MCF 10A (cell line): Measurements from ENCODE around the gene EHBP1L1. TPM values are rescaled to one million over a fixed set of nuclear protein-coding genes. Genes with fewer than 3 reads are reported as not detected.

Experiments
- BruUV-seq: library from RNA; stranded (reverse); fragments of 400-500 nt; replicated peaks from 2 replicates; lab custom pipeline; 2021; lab: Mats Ljungman, UMichigan
- CTCF ChIA-PET: fragments of 300-600 bp; sonication (Branson Sonifier 250); formaldehyde crosslinking; extraction: SDS; loops from one replicate; lab custom pipeline; 2021; ENCODE audit warnings: antibody characterized with exemption, inconsistent platforms; lab: Yijun Ruan, JAX
- POLR2A ChIA-PET: fragments of 300-600, 350-650 bp; sonication (Branson Sonifier 250); formaldehyde crosslinking; extraction: SDS; loops from one replicate; lab custom pipeline; 2020; ENCODE audit warnings: antibody characterized with exemption, inconsistent platforms; lab: Yijun Ruan, JAX
- DNase-seq: peaks from one replicate; pipeline ENCODE4 v3.0.0-alpha.2; 2018; ENCODE audit not compliant: unreplicated experiment
- H3K27ac Mint-ChIP-seq: one replicate; pipeline ENCODE4 v1.8.0; 2022; ENCODE audit warnings: mild to moderate bottlenecking, low read depth, mixed read lengths; ENCODE audit not compliant: unreplicated experiment
- H3K27me3 Mint-ChIP-seq: one replicate; pipeline ENCODE4 v1.8.0; 2022; ENCODE audit warnings: mixed read lengths; ENCODE audit not compliant: insufficient read depth, unreplicated experiment
- H3K36me3 Mint-ChIP-seq: one replicate; pipeline ENCODE4 v1.8.0; 2022; ENCODE audit warnings: mild to moderate bottlenecking, moderate library complexity, mixed read lengths; ENCODE audit not compliant: insufficient read depth, unreplicated experiment
- H3K4me1 Mint-ChIP-seq: one replicate; pipeline ENCODE4 v1.8.0; 2022; ENCODE audit warnings: mixed read lengths; ENCODE audit not compliant: insufficient read depth, unreplicated experiment
- H3K4me3 Mint-ChIP-seq: one replicate; pipeline ENCODE4 v1.8.0; 2022; ENCODE audit warnings: mild to moderate bottlenecking, moderate library complexity, mixed read lengths; ENCODE audit not compliant: unreplicated experiment
- H3K9me3 Mint-ChIP-seq: one replicate; pipeline ENCODE4 v1.8.0; 2022; ENCODE audit warnings: mixed read lengths; ENCODE audit not compliant: unreplicated experiment
- CTCF ChIP-seq: fragments of 200-600 bp; IDR thresholded peaks from one replicate; pipeline ENCODE4 v1.8.0; 2022; ENCODE audit warnings: antibody characterized with exemption, mild to moderate bottlenecking; ENCODE audit not compliant: unreplicated experiment
- intact Hi-C: fragments of 100-400 bp; cut with micrococcal nuclease; formaldehyde crosslinking; loops from 2 replicates; pipeline ENCODE4 v1.14.1; 2022
- total RNA-seq: library from RNA; stranded (reverse); gene quantifications from 2 replicates; pipeline ENCODE4 v1.2.3, GENCODE V29; 2022

The EHBP1L1 gene
- total RNA-seq, 1 experiment from 2014 or later, result 31.3 TPM

DNA sequence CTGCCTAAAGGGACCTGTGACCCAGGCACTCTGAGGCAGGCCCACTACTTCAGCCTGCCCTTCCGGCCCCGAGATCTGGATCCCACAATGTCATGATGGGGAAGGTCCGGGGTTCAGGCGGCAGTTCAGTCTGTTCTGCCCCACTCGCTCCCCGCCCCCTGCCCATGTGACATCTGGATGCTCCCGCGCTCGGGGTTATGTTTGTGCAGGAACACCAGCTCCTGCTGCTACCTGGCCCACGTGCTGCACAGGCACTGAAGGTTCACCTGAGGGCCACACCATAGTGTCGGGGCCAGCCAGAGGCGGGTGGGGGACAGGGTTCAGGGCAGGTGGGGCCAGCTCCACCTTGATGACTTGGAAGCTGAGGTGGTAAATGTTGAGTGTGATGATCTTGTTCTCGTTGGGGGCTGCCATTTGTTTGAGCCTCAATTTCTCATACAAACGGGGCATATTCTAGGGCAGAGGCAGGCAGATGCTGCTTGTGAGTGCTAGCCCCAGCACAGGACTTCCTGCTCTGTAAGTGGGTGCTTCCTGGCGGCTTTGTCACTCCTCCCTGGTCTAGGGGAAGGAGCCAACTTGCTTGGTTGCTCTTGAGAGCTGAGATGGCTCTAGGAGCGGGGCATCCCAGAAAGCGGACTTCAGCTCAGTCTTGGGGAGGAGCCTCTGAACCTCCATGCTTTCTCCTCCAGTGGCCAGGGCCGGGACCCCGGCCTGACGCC is 57.7 kb downstream of the EHBP1L1 start:
- H3K9me3 Mint-ChIP-seq, result no peaks in the 10 kb centered on the region
- no peak for TF ChIP-seq CTCF
- H3K27me3 Mint-ChIP-seq, result no peaks in the 10 kb centered on the region
- intact Hi-C loops, result no loop called here
- H3K4me3 Mint-ChIP-seq, result no peak overlapping the region
- BruUV-seq, result no TSS peak
- CTCF ChIA-PET, result no interaction called here
- POLR2A ChIA-PET, result interaction anchor here (0.9 to 1.4 kb wide), 3 partner anchors 10 to 16 kb away, joined by 3 to 4 read pairs (median 3); no protein-coding TSS in a partner anchor
- peaks cover 53% of the 10 kb centered on the region for H3K36me3 Mint-ChIP-seq
- H3K27ac Mint-ChIP-seq, result no peak overlapping the region
- DNase-seq, result no peak
- peaks cover under 1% of the 10 kb centered on the region for H3K4me1 Mint-ChIP-seq

DNA sequence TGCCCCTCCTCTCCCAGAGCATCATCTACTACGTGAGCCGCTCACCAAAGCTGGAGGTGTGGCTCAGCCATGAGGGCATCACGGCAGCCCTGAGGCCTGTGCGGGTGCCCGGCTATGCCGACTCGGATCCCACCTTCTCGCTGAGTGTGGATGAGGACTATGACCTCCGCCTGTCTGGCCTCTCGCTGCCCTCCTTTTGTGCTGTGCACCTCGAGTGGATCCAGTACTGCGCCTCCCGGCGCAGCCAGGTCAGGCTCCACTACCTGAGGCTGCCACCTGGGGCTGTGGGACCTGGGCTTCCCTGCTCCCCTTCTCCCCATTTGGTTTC is 58.2 kb downstream of the EHBP1L1 start:
- ChIA-PET CTCF (no interaction called here), POLR2A (no interaction called here)
- TF ChIP-seq CTCF, result no peak
- no TSS peak for BruUV-seq
- no peaks in the 10 kb centered on the region for H3K9me3 Mint-ChIP-seq
- no peak for DNase-seq
- no peaks in the 10 kb centered on the region for H3K27me3 Mint-ChIP-seq
- intact Hi-C loops, result no loop called here
- H3K4me3 Mint-ChIP-seq, result no peak overlapping the region
- H3K4me1 Mint-ChIP-seq, result peaks cover 6% of the 10 kb centered on the region
- no peak overlapping the region for H3K27ac Mint-ChIP-seq
- peaks cover 53% of the 10 kb centered on the region for H3K36me3 Mint-ChIP-seq

- H3K36me3 Mint-ChIP-seq, result peaks cover 50% of the 10 kb centered on the region
- BruUV-seq, result no TSS peak
- H3K4me1 Mint-ChIP-seq, result peaks cover 6% of the 10 kb centered on the region
- no peak overlapping the region for H3K4me3 Mint-ChIP-seq
- no peak for TF ChIP-seq CTCF
- H3K9me3 Mint-ChIP-seq, result no peaks in the 10 kb centered on the region
- ChIA-PET POLR2A (no interaction called here), CTCF (no interaction called here)
- H3K27me3 Mint-ChIP-seq, result no peaks in the 10 kb centered on the region
- intact Hi-C loops, result no loop called here
- no peak for DNase-seq
- H3K27ac Mint-ChIP-seq, result no peak overlapping the region
Observed at GRCh38 chr11:65634440-65634839, 58.6 kb downstream of the EHBP1L1 start.

DNA sequence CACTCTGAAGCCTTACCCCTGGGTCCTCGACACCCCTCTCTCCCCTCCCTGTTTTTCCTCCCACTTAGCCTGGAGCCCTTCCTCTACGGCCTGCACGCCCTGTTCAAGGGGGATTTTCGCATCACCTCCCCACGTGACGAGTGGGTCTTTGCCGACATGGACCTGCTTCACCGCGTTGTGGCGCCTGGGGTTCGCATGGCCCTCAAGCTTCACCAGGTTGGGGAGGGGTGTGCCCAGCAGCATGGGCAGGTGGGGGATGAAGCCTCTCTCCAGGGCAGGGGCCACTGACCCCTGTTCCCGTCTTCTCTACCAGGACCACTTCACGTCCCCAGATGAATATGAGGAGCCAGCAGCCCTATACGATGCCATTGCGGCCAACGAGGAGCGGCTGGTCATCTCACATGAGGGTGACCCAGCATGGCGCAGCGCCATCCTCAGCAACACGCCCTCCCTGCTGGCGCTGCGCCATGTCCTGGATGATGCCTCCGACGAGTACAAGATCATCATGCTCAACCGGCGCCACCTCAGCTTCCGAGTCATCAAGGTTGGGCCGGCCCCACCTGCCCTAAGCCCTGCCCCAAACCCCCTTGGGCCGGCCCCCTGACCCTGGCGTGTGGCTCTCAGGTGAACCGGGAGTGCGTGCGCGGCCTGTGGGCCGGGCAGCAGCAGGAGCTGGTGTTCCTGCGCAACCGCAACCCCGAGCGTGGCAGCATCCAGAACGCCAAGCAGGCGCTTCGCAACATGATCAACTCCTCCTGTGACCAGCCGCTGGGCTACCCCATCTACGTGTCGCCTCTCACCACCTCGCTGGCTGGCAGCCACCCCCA is 59.3 kb downstream of the EHBP1L1 start:
- Mint-ChIP-seq H3K27me3 (no peaks in the 10 kb centered on the region), H3K36me3 (peaks cover 45% of the 10 kb centered on the region), H3K4me1 (peaks cover 6% of the 10 kb centered on the region), H3K27ac (no peak overlapping the region), H3K9me3 (no peaks in the 10 kb centered on the region), H3K4me3 (no peak overlapping the region)
- no peak for DNase-seq
- intact Hi-C loops, result no loop called here
- no peak for TF ChIP-seq CTCF
- ChIA-PET POLR2A (no interaction called here), CTCF (interaction anchor here (0.7 kb wide), 1 partner anchor 360 kb away, joined by 3 read pairs; no protein-coding TSS in a partner anchor)
- BruUV-seq, result no TSS peak
